HG02938 (cell line): Measurements from ENCODE around the gene CEP120.
"Not testable (repeated sequence)": the region's sequence is repeated elsewhere in the genome, so short reads cannot be mapped to it uniquely, and the experiment has no call there.

Experiments
- ATAC-seq: cut with Tn5 transposase; IDR thresholded peaks from one replicate; pipeline ENCODE4 v1.9.1; 2021; ENCODE audit warnings: mild to moderate bottlenecking, moderate library complexity; ENCODE audit not compliant: unreplicated experiment

CEP120 gene

DNA sequence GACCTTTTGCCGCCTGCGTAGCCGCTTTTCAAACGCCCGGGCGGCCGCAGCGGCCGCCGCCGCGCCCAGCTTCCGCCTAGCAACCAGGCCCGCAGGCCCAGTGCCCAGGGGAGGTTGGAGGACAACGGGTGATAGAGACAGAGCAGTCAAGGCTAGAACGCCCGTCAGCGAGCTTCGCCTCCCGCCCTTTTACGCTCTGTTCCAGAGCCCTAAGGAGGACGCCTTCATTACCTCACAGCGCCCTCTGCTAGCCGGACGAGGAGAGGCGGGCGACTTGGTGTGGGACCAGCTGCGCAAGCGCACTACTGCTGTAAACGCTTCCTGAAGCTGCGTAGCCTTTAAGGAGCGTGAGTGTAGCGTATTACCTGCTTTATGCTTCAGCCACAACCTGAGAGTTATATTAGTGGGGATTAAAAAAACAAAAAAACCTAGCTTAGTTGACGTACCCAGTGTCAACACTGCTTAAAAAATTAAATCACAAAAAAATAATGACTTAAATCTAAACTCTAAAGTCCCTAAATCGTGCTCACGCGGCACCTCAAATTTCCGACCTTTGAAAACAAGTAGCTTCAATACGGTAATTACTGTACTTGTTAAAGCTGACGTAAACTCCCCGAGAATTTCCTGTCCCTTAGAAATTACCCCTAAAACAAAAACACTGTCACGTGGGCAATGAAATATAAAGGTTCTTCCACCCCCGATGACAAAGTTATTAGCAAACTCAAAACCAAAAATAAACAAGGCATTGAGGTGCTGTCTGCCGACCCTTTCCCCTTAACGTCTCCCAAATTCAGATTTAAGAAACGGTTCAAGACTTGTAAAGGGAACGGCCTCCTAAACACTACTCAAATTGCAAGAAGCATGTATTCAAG lies at the start of gene CEP120:
CEP120 (minus strand) TSS at position 126 of the 872 bp plus-strand sequence. CDS start 405 bp downstream, outside the sequence.
- ATAC-seq, result peak; percentile 99

DNA sequence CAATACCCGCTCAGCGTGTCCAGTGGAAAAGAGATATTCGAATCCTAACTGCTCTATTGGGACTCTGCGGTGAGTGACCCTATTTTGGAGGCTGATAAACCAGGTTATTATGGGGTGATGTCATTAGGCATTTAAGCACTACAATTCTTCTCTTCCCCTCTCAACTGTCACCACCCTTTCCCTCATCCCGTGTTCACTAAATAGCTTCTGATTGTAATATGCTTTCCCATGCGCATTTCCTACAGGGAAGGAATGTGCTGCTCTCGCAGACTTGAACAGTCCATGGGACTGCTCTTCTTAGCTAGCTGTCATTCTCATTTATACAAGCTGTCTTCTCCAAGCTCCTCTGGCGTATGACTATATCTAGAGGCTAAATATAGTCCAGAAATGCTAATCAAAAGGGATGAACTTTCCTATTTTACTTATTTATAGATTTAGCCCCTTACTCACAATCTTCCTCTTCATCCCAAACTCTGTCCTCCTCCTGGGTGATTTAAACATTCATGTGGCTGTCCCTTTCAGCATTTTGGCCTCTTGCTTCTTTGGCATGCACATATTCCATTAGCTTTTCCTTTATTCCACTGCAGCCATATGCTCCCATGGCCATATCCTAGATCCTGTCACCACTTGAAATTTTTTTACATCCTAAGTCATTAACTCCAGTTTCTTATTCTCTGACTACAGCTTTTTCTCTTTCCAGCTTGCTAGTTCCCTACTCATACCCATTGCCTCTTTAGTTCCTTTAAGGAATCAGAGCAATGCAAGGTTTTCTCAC lies 49.1 kb upstream of the CEP120 start:
- no peak for ATAC-seq

DNA sequence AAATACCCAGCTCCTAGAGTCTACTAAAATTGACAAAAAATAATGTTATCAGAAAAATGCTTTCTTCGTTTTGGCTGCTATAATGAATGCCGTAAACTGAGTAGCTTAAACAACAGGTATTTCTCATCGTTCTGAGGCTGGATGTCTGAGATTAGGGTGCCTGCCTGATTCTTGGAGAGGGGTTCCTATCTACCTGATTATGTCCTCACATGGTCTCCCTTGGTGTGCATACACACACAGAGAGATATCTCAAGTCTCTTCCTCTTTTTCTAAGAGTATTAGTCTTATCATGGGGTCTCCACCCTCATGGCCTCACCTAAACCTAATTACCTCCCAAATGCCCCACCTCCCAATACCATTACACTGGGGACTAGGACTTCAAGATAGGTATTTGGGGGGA lies 48.2 kb upstream of the CEP120 start:
- ATAC-seq, result no peak

DNA sequence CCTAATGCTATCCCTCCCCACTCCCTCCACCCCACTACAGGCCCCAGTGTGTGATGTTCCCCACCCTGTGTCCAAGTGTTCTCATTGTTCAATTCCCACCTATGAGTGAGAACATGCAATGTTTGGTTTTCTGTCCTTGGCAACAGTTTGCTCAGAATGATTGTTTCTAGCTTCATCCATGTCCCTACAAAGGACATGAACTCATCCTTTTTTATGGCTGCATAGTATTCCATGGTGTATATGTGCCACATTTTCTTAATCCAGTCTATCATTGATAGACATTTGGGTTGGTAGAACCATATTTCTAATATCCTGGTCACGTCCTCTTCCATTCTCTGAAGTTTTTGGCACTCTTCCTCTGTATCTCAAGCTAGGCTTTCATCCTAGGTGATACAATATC lies 43.6 kb upstream of the CEP120 start:
- ATAC-seq, result not testable (repeated sequence)

DNA sequence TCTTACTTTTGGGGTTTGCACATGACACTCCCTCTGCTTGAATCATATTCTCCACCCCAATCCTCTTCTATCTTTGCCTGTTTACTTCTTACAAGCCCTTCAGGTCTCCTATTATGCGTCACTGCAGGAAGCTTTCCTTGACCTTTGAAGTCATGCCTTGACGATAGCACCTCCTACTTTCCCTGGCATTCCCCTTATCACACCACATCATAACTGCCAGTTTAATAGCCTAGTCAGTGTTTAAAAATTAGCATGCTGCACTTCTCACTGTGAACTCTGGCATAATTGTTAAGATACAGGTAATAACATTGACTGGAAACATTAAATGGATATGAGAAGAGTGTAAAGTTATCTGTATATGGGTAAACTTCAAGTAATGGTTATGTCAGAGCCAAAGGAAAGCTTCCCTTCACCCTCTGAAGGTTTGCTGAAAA lies 37.1 kb upstream of the CEP120 start:
- ATAC-seq, result no peak

DNA sequence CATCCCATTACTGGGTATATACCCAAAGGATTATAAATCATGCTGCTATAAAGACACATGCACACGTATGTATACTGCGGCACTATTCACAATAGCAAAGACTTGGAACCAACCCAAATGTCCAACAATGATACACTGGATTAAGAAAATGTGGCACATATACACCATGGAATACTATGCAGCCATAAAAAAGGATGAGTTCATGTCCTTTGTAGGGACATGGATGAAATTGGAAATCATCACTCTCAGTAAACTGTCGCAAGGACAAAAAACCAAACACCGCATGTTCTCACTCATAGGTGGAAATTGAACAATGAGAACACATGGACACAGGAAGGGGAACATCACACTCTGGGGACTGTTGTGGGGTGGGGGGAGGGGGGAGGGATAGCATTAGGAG lies 35.8 kb upstream of the CEP120 start:
- not testable (repeated sequence) for ATAC-seq

DNA sequence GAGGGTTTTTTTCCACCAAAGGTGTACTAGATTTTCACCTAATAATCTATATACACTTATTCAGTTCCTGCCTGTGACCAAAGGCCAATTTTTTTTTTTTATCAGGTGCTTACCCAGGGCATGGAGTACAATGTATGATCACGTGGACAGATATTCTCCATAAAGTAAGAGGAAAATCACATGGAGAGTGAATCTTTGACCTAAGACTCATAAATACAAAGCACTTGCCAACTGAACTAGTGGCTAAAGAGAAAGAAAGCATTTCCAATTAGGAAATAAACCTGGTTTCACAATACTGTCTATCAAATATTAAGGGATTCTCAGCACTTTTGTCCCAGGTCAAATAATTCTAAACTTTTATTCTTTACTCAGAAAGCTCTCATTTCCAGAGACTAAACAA lies 33.0 kb upstream of the CEP120 start:
- no peak for ATAC-seq

DNA sequence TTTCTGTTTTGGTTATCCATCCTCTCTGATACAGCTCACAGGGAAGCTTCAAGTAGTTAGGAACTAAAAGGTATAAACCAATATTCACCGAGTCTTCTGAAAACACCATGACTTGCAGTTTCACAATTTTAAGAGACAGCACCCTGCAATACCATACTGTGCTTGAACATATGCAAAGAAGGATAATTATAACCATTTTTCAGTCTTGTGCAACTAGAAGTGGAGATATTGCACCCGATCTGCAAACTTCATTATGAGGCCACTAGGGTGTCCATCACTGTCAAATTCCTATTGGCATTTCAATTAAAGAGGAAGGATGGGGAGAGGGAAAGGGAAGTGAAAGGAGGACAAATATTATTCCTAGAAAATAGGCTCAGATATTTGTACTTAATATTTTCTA lies 32.4 kb upstream of the CEP120 start:
- peak; percentile 94 for ATAC-seq

DNA sequence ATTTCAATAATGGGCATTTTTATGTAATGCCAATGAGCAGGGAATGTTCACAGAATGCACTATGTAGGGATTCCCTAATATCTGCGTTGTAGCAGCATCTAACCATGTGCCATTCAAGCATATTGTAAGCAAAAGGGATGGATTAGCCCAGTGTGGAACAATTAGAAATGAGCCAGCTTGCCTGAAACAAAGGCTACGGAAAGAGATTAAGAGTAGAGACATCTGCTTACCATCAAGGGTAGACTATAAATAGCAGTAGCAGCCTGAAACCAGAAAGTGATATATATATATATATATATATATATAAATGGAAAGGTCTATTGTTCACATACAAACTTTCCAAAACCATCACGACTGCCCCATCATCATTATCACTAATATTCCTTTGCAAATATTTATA lies 31.9 kb upstream of the CEP120 start:
- peak; percentile 35 for ATAC-seq

DNA sequence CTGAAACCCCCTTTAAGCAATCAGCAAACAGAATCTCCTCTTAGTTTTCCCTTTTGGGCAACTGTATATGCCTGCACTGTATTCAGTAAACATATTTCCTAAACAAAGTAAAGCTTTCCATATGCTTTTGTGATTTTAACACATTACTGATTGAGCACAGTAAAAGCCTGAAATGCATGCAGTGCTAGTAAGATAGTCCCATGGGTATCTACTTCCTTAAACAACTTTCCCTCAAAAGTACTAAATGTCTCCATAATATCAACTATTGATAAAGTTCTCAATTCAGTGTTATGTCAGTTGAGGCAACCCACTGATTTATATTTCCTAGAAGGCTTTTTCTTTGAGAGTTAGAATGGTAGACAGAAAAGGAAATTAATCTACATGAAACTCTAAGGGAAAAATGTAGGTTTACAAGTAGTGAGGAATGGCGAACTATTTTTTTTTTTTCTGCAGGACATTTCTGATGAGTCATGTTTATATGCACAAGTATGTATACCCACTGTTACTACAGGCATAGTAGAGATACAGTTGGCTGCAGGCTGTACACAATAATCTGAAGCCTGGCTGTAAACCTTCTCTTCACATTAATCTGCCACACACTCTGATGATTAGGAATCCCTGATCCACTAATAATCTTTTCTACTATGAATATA lies 31.2 kb upstream of the CEP120 start:
- ATAC-seq, result no peak

DNA sequence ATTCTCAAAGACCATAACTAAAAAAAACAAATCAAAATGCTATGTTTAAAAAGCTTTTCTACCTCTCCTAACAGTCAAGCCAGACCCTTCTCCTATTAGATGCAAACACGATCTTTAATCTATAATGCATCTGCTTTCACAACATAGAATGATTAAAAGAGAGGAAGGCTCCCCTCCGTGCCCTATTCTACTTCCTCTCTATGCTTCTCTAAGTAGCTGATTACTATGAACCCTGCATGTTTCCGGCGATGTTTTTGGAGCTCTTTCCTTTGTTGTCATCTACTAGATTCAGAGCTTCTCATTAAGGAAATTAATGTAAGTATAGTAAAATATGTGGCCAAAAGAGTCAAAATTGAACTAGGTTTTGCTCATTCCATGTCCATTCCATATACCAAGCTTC lies 29.2 kb upstream of the CEP120 start:
- no peak for ATAC-seq

DNA sequence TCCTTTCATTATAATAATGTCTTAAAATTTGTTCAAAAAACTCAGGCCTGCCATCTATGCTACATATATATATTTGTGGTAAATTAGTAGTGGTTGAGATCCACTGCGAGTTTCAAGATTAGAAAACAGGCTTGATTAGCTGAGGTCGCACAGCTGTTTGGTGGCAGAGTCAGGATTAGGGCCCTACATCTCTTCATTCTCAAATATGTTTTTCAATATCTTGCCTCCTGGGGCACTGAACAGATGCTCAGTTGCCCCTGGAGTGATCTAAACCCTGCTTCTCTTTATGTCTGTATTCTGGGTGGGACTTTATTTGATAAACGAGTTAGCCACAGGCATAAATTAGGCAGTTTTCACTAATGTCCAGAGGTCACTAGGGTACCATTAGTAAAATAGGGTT lies 27.8 kb upstream of the CEP120 start:
- no peak for ATAC-seq

DNA sequence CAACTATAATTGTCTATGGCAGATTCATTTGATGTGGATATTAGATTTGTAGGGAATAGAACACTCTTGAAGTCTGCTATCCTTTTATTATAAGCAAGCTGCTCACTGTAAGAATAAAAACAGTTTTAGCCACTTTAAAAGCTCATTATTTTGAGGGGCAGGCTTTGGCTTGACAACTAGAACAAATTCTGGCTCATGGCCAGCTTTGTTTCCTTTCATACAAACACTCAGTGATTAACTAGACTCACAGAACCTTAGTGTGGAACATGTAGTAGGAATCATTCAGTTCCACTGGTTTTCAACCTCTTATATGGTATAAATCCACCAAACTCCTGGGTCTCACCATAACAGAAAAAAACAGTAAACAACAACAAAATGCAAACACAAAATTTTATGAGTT lies 27.4 kb upstream of the CEP120 start:
- no peak for ATAC-seq

DNA sequence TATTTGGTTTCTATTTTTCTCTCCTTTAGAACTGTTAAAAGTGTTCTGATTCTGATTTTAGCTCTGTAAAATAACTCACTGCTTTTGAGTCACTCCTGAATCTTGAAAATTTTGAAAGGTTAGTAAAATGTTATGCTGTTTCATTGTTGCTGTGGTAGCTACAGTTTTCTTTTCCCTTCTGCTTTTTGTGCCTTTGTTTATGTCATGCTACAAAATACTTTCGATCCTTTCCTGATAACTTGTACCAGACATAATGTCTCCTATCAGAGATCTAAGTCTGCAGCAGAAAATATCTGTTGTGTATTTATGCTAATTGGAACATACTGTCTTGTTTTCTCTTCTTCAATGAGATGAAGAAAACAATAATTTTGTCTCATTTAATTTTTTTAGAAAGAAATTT lies 26.9 kb upstream of the CEP120 start:
- ATAC-seq, result no peak

DNA sequence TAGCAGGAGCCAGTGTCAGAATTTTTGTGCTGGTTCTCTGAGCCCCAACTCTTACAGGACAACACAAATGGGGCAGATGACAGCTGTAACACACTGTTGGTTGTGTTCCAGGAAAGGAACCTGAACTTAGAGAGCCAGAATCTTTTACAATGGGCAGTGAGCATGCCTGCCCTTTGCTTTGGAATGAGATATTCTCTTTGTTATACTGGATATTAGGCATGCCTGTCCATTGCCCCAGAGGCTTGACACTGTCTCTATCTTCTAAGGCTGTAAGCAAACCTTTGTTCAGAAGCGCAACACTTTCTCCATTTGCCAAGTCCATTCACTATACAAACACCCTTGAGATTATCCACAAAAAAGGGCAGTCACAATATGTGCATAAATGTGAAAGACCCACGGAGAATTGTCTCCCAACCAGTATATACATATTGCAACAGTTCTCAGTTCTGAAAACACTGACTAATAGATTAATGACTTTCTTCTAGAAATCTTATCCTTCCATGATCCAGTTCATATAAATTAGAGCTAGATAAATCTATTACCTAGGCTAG lies 26.3 kb upstream of the CEP120 start:
- no peak for ATAC-seq

DNA sequence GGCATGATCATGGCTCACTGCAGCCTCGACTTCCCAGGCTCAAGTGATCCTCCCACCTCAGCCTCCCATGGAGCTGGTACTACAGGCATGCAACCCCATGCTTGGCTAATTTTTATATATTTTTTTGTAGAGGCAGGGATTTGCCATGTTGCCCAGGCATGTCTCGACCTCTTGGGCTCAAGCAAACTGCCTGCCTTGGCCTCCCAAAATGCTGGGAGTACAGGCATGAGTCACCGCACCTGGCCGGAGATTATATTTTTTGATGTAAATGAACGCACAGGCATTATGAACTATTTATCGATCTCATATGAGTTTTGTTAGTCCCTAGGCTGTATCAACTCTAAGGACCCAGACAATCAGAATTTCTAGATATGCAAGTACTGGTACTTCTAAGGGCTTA lies 25.5 kb upstream of the CEP120 start:
- ATAC-seq, result no peak

DNA sequence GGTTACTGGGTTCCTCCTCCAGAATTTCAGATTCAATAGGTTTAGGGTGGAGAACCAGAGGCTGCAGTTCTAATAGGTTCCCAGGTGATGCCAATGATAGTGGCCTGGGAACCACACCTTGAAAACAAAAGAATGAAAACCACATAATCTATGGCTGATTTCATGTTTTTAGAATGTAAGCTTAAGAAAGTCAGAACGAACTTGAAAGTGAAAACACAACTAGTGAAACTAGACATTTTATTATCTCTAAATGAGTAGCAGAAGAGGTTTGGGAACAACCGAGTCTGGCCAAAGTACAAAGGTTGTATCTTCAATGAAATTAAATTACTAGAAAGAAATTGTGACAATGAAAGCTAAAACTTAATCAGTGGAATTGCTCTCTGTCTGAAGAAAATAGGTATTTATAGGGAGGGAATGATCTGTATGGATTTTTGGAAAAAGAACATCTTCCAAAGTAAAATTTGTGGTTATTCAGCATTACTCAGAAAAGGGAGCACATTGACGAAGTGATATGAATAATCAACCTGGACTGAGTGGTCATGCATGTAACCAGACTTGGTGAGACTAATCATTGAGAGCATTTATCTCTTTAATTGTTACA lies 24.9 kb upstream of the CEP120 start:
- peak; percentile 92 for ATAC-seq

DNA sequence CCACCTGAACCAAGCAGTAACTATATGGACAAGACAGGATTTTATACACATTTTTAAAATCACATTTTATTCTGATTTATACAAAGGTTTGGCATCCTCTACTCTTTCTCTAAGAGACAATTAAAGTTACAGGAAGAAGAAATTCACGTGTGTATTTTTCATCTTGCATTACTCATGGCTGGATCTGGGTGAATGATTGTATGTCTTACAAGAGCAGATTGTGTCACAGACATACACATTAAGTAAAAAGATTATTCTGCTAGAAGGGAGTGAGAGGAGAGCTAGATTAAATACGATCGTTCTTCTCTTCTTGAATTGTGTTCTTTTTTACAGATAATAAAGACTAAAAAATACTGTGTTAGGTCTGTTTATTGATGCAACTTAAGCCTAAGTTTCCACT lies 20.8 kb upstream of the CEP120 start:
- no peak for ATAC-seq

DNA sequence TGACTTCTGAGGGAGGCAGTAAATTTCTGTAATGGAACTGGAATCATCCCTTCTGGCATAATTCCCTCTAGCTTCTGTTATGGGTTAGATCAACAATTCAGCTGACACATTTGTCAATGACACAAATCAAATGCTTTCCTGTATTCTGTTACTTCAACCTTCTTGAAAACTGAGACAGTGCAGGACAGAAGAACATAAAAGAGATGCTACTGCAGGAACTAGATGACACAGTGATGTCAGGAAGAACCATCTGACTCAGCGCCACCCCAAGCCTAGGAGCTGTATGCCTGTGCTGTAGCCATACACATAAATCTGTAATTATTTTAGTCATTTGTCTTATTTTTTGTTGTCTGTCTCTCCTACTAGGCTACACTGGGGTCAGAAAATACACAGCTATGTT lies 18.2 kb upstream of the CEP120 start:
- ATAC-seq, result no peak

DNA sequence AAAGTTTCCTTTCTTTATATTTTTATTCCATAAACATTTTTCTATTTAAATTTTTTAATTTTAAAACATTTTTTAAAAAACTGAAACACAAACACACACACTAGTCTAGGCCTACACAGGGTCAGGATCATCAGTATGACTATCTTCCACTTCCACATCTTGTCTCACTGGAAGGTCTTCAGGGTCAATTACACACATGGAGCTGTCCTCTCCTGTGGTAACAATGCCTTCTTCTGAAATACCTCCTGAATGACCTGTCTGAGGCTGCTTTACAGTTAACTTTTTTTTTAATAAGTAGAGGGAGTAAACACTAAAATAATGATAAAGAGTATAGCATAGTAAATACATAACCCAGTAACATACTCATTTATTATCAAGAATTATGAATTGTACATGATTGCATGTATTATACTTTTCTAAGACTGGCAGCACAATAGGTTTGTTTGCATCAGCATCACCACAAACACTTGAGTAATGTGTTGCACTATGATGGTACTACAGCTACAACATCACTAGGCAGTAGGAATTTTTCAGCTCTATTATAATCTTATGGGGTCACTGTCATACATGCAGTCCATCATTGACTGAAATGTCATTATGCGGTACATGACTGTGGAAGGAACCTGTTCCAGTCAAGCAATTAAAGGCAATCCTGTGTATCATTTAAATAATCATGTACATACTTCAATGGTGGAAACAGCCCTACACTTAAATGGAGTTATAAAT lies 17.4 kb upstream of the CEP120 start:
- no peak for ATAC-seq
